Measurements from ENCODE around the gene TSGA10IP.
A peak's percentile ranks its signal among the peaks of the same experiment; 100 is the strongest.

TSGA10IP gene

GRCh38 chr11:65918211-65919140, 26.8 kb upstream of the TSGA10IP start, which contains the start of gene C11orf68:
Gene C11orf68, minus strand, starts transcription at chr11:65919062. Its CDS starts 31 bp downstream, at chr11:65919031.
- peak; percentile 48 for DNase-seq

GRCh38 chr11:65919141-65919572, 26.1 kb upstream of the TSGA10IP start, which contains the start of gene DRAP1:
Gene DRAP1, plus strand, starts transcription at chr11:65919426. Its CDS starts 76 bp downstream, at chr11:65919502.
- peak; percentile 99 for DNase-seq

DNA sequence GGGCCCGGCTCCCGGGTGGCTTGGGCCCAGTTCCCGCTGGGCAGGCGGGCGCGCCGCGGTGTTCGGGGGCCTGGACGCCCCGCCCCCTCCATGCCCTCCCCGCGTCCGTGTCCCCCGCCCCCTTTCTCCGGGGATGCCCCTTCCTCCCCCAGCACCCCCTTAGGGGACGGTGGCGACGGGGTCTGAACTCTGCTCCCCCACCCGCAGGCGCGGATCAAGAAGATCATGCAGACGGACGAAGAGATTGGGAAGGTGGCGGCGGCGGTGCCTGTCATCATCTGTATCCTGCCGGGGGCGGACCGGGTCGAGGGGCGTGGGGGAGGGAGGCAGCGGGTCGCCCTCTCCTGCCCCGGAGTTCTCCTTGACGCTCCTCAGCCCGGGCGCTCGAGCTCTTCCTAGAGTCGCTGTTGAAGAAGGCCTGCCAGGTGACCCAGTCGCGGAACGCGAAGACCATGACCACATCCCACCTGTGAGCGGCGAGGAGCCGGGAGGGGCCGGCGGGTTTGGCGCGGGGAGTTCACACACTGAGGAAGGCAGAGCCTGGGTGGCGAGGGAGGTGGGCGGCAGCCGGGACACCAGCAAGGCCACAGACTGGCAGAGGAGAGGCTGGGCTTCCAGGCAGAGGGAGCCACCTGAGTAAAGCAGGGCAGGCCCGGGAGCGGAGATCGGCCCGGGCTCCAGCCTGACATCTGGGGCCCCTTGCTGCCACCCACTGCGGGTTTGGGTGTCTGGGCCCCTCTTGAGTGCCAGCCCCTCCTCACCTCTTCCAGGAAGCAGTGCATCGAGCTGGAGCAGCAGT, 25.5 kb upstream of the TSGA10IP start:
- DNase-seq: peak; percentile 54

DNA sequence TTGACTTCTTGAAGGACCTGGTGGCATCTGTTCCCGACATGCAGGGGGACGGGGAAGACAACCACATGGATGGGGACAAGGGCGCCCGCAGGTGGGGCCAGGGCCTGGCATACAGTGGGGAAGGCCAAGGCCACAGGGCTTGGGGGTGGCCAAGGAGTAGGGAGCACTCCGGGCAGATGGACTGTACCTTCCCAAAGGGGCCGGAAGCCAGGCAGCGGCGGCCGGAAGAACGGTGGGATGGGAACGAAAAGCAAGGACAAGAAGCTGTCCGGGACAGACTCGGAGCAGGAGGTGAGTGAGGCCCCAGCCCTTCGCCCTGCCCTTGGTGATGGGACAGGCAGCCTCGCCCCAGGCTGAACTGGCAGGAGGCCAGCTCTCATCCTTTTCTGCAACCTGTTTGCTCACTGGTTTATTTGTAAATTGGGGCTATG, 24.9 kb upstream of the TSGA10IP start:
- no peak for DNase-seq

GRCh38 chr11:65921033-65921555, 24.2 kb upstream of the TSGA10IP start:
- DNase-seq: no peak

- no peak for DNase-seq
Measured at GRCh38 chr11:65921876-65922275, 23.4 kb upstream of the TSGA10IP start.

- no peak for DNase-seq
Measured at GRCh38 chr11:65922565-65922964, 22.7 kb upstream of the TSGA10IP start.

- no peak for DNase-seq
Measured at GRCh38 chr11:65925397-65925796, 19.9 kb upstream of the TSGA10IP start.

- DNase-seq: no peak
Measured at GRCh38 chr11:65927904-65928397, 17.3 kb upstream of the TSGA10IP start.

- no peak for DNase-seq
Measured at GRCh38 chr11:65928667-65929066, 16.6 kb upstream of the TSGA10IP start.

DNA sequence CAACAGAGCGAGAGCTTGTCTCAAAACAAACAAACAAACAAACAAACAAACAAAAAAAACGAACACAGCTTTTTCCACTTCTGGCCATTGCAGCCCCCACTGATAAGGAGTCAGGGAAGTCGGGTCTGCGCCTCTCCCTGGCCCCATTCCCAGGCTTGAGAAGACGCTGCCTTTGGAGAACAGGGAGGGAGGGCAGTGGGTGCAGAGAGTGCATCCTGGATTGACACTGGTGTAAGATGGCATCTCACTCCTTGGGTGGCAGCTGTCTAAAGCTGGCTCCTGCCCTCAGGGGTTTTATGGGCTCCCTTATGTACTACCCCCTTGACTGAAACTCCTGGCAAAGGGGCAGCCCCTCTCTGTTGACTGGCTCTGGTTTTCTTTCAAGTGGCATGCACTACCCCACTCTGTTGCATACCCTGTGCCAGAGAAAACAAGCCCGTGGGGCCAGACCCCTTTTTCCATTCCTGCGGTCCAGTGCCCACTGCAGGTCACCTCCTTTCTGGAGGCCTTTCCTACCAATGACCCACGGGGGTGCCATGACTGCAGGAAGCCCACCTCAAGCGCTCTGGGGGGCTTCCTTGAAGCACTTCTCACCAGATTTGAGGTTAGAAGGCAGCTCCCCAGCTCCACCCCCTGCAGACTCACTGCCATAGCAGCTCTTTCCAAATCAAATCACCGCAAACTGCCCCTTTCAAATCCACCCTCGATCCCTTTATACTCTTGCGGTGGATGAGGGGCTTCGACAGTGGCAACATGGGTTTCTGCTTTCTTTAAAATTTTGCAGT, 13.3 kb upstream of the TSGA10IP start:
- DNase-seq: no peak

GRCh38 chr11:65932558-65932919, 12.7 kb upstream of the TSGA10IP start:
- DNase-seq: peak; percentile 46

DNA sequence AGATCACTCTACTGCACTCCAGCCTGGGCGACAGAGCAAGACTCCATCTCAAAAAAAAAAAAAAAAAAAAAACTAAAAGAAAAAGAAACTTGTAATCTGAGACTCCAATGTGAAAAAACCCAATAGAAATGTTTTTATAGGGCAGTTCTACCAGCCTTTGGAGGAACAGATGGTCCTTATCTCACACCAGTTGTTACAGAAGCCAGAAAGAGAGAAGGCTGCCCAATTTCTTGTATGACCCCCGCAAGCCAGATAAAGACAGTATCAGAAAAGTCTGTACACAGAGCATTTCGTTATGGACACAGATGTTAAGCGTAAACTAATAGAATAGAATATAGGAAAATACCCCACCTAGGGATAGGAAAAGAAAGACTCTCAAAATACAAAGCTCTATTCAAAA, 11.3 kb upstream of the TSGA10IP start:
- no peak for DNase-seq

GRCh38 chr11:65937766-65938165, 7.5 kb upstream of the TSGA10IP start:
- no peak for DNase-seq

GRCh38 chr11:65941720-65942310, 3.5 kb upstream of the TSGA10IP start:
- DNase-seq: no peak

DNA sequence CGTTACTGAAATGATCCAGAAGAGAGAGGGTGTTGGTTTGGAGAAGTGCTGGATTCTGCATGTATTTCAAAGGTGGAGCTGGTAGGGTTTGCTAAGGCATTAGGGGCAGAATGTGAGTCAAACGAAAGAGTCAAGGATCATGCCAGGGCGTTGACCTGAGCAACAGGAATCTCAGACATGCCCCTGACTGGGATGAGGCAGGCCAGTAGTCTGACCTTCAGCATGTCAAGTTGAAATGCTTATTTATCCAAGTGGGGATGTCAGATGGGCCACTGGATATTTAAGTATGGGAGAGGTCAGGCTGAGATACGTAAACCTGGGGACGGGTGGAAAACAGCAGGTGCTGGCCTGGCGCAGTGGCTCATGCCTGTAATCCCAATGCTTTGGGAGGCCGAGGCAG, 2.7 kb upstream of the TSGA10IP start:
- no peak for DNase-seq

DNA sequence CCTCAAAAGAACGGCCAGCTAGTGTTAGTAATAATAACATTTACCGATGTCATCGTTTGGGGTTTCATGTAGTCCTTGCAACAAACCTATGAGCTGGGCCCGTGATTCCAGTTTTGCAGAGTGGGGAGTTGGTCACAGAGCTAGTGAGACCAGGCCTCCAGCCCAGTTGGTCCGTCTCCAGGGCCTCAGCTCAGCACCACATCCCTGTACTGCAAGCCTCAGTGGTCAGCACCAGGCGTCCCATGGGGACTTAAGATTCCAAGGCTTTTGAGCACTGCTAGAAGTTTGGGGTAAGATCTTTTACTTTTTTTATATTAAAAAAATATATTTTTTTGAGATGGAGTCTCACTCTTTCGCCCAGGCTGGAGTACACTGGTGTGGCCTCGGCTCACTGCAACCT, 1.1 kb upstream of the TSGA10IP start:
- DNase-seq: no peak

DNA sequence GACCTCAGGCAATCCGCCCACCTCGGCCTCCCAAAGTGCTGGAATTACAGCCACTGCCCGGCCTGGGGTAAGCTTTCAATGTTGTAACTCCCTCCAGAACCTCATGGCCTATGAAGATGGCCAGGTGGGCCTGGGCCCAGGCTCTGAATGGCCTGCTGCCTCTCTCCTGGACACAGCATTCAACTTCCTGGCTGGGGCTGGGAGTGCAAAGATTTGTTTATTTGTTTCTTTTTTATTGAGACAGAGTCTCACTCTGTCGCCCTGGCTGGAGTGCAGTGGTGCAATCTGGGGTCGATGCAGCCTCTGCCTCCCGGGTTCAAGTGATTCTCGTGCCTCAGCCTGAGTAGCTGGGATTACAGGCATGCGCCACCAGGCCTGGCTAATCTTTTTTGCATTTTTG, 513 bp upstream of the TSGA10IP start:
- DNase-seq: no peak

DNA sequence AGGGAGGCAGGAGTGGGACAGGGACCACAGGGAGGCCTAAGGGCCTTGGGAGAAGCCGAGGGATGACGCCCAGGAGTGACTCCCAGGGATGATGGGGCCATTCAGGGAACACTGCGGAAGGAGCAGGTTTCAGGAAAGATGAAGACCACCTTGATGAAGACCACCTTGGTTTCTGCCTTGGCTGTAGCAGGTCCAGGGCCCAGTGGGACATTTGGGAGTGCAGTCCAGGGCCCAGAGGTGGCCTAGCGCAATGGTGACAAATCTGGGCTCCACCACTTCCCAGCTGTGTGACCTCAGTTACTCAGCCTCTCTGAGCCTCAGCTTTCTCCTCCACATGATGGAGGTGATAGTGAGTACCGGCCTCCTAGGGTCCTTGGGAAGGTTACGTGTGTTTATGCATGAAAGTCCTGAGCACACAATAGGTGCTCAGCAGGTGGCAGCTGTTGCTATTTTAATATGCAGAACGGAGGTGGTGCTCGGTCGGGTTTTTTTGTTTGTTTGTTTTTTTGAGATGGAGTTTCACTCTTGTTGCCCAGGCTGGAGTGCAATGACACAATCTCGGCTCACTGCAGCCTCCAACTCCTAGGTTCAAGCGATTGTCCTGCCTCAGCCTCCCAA, 770 bp downstream of the TSGA10IP start:
- DNase-seq: no peak

DNA sequence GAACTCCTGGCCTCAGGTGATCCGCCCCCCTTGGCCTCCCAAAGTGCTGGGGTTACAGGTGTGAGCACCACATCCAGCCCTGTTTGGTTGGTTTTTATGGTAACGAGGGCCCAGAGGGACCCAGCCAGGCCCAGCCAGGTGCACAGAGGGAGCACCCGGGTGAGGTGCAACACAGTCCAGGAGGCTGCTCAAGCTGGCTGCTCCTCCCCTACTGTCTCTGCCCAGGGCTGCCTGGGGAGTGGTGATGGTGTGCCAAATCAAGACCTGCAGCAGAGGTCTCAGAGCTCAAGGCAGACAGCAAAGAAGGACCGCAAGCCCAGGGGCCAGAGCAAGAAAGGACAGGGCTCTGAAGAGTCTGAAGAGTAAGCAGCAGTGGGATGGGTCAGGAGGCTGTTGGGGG, 1.4 kb downstream of the TSGA10IP start:
- DNase-seq: no peak

- no peak for DNase-seq
Measured at GRCh38 chr11:65947133-65947532, 1.9 kb downstream of the TSGA10IP start.

All from NCI-H146 (cell line).